Body of pancreas (tissue), 4 donors: ENCODE measurements around the gene COL27A1. TPM values are rescaled to one million over a fixed set of nuclear protein-coding genes. Genes with fewer than 3 reads are reported as not detected.
A peak's percentile ranks its signal among the peaks of the same experiment; 100 is the strongest.

ENCODE experiments used
- ATAC-seq: fragments of 150-250 bp; one replicate; pipeline ENCODE4 v1.9.1; 2016
- DNase-seq, 4 donors: peaks; one replicate each; pipeline ENCODE4 v3.0.0-alpha.2; 2019
- H3K27ac ChIP-seq, 4 donors: fragments of 200-600 bp; sonication (generic); 1 replicate in 3 of 4; 2 replicates in 1 of 4; pipeline versions ENCODE4 v1.5.1 to v1.6.1; 2016 to 2019; ENCODE audit warnings: mild to moderate bottlenecking in 1 of 4, mixed read lengths in 1 of 4, moderate library complexity in 1 of 4
- H3K27me3 ChIP-seq, 2 donors: fragments of 200-600 bp; sonication (generic); one replicate each; pipeline ENCODE4 v1.6.0; 2016; ENCODE audit warnings: mild to moderate bottlenecking in 1 of 2
- H3K36me3 ChIP-seq, 2 donors: fragments of 200-600 bp; sonication (generic); replicated peaks in 1 of 2; 2 replicates each; pipeline ENCODE4 v1.5.1; 2016; ENCODE audit warnings: low read depth in 2 of 2; ENCODE audit not compliant: insufficient read depth in 1 of 2
- H3K4me1 ChIP-seq: fragments of 200-600 bp; sonication (generic); one replicate; pipeline ENCODE4 v1.6.0; 2016
- H3K4me3 ChIP-seq, 2 donors: fragments of 200-600 bp; sonication (generic); 1 replicate in 1 of 2; 2 replicates in 1 of 2; pipeline ENCODE4 v1.5.1; 2016 to 2019
- H3K9me3 ChIP-seq, 3 donors: fragments of 200-600 bp; sonication (generic); 1 replicate in 2 of 3; 2 replicates in 1 of 3; pipeline ENCODE4 v1.5.1; 2016
- CTCF ChIP-seq, 7 experiments: fragments of 450-650 bp in 4 of 7; fragments of 200-600 bp in 3 of 7; sonication (generic) in 3 of 7; IDR thresholded peaks; one replicate each; pipeline ENCODE4 v1.5.1; 2016 to 2019; ENCODE audit warnings: antibody characterized with exemption in 7 of 7
- POLR2A ChIP-seq, 3 donors: fragments of 450-650 bp; IDR thresholded peaks; one replicate each; pipeline ENCODE4 v1.6.1; 2016; ENCODE audit warnings: antibody characterized with exemption in 3 of 3, mild to moderate bottlenecking in 2 of 3
- WGBS, 2 donors: methylation state at CpG; one replicate each; pipeline ENCODE4 v1.1.5; 2017; 5-methylcytosine and 5-hydroxymethylcytosine counted together
- intact Hi-C: fragments of 100-400 bp; cut with DNase I; formaldehyde crosslinking; loops from one replicate; pipeline ENCODE4 v1.15.1; 2023
- total RNA-seq, 2 donors: library from RNA; depleted of rRNA; stranded (reverse); fragments of >200 nt; gene quantifications; one replicate each; pipeline ENCODE4 v1.1.0, GENCODE V29; 2016

COL27A1 gene
- total RNA-seq, 2 donors from 2014 or later, result 24.1 to 58.0 TPM

- intact Hi-C loops, result no loop called here
- H3K9me3 ChIP-seq, result no peaks in the 10 kb centered on the region
- H3K4me1 ChIP-seq, result no peaks in the 10 kb centered on the region
- peaks cover 0 to 9% of the 10 kb centered on the region in 2 donors for H3K36me3 ChIP-seq
- H3K4me3 ChIP-seq, result no peak overlapping the region
- no peak overlapping the region for H3K27ac ChIP-seq
- no peak for TF ChIP-seq CTCF (IDR thresholded peaks at IDR 0.05)
- TF ChIP-seq POLR2A (IDR thresholded peaks at IDR 0.05), result no peak
- no peaks in the 10 kb centered on the region for H3K27me3 ChIP-seq
- 68 to 81% methylated on average over 10 of the region's 10 CpGs for WGBS, 2 donors
- no peak for DNase-seq
- ATAC-seq, result no peak
Observed at GRCh38 chr9:114336157-114336556, 180.8 kb downstream of the COL27A1 start.

DNA sequence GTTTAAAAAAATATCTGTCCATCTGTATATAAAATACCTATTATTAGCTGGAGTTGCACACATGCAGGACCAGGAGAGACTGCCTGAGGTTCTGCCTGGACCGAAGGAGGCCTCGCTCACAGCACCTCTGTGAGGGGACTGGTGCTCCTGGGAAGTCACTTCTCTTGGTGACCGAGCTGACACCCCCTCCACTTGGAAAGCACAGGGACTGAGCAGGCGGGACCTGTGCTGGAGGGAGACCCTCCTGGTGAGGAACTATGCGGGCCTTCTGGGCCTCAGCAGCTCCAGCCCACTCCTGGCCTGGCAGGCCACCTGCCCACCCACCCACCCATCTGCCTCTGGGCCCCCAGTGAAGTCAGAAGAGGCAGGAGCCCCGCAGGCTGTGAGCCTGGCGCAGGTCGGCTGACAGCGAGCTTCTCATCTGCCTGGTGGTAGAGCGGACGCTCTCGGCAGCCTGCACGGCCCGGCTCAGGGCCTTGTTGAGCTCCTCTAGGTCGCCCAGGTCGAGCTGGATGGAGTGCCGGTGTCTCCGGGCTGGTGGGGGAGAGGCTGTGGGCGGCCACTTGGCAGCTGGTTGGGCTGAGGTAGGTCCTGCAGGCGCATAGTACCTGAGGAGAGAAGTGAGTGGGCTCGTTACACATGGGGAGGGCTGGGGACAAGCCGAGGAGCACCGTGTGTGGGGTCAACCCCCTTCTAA, 181.5 kb downstream of the COL27A1 start:
- TF ChIP-seq CTCF (IDR thresholded peaks at IDR 0.05) (no peak), POLR2A (IDR thresholded peaks at IDR 0.05) (no peak)
- no peak for ATAC-seq
- no peak for DNase-seq
- intact Hi-C loops, result no loop called here
- Histone ChIP-seq H3K27ac (no peak overlapping the region), H3K36me3 (peaks cover 0 to 9% of the 10 kb centered on the region in 2 donors), H3K9me3 (no peaks in the 10 kb centered on the region), H3K4me3 (no peak overlapping the region), H3K27me3 (no peaks in the 10 kb centered on the region), H3K4me1 (no peaks in the 10 kb centered on the region)
- 89 to 96% methylated on average over 8 to 13 of the region's 23 CpGs for WGBS, 2 donors

DNA sequence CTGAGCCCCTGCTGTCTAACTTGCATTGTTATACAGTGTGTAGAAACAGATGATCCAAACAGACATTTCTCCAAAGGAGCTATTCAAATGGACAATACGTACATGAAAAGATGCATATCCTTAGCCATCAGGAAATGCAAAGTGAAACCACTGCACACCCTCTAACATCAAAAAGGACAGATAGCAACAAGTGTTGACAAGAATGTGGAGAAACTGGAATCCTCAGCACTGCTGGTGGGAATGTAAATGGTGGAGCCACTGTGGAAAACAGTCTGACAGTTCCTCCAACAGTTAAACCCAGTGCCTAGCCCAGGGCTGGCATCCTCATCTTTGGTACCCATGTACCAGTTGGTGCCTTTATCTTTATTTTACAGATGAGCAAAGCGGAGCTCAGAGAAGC, 182.8 kb downstream of the COL27A1 start:
- Histone ChIP-seq H3K36me3 (peaks cover 0 to 9% of the 10 kb centered on the region in 2 donors), H3K4me1 (no peaks in the 10 kb centered on the region), H3K9me3 (no peaks in the 10 kb centered on the region), H3K4me3 (no peak overlapping the region), H3K27ac (no peak overlapping the region), H3K27me3 (no peaks in the 10 kb centered on the region)
- ATAC-seq, result no peak
- WGBS, 2 donors, result 93 to 97% methylated on average over 2 of the region's 2 CpGs
- no peak for DNase-seq
- intact Hi-C loops, result no loop called here
- TF ChIP-seq POLR2A (IDR thresholded peaks at IDR 0.05) (no peak), CTCF (IDR thresholded peaks at IDR 0.05) (no peak)

DNA sequence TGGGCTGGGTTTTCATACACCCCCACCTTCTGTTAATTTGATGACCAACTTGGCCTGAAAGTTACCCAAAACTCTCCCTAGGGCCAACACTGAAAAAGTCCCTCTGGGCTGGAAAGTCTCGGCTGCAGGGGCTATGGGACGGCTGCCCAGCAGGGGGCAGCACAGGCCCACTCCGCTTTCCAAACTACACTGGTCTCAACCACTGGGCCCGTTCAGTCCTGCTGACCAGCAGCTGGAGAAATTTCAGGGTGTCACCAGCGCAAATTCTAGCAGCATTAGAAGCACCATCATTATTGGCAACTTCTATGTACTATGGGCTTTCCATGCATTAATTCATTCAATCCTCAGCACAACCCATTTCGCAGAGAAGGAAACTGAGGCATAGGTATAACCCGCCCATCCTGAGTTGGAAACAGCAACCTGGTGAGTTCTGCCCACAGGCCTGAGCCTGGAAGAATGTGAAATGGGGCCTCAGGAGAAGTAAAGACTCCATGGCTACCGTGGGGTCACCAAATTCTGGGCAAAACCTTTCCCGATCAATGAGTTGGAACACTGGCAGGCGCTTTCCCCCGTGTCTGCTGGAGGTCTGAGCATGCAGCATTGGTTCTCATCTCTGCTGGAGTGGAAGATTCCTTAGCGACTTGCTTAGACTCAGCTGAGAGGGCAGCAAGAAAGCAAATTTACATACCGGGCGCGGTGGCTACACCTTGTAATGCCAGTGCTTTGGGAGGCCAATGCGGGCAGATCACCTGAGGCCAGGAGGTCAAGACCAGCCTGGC, 184.0 kb downstream of the COL27A1 start:
- Histone ChIP-seq H3K27me3 (no peaks in the 10 kb centered on the region), H3K4me3 (no peak overlapping the region), H3K27ac (no peak overlapping the region), H3K4me1 (no peaks in the 10 kb centered on the region), H3K9me3 (no peaks in the 10 kb centered on the region), H3K36me3 (peaks cover 0 to 11% of the 10 kb centered on the region in 2 donors)
- intact Hi-C loops, result no loop called here
- peak; percentile 38 for ATAC-seq
- TF ChIP-seq POLR2A (IDR thresholded peaks at IDR 0.05) (no peak), CTCF (IDR thresholded peaks at IDR 0.05) (peak in 6 of 7 experiments; percentile 43 to 51 (median 46))
- DNase-seq, result peak in 3 of 4 donors; percentile 33 to 47 (median 44)
- WGBS, 2 donors, result 77 to 81% methylated on average over 10 to 16 of the region's 16 CpGs
